Adrenal gland (tissue), 5 donors: ENCODE measurements around the gene OPCML.

Experiments used
- POLR2A ChIP-seq, 2 donors: fragments of 450-650 bp; IDR thresholded peaks; one replicate each; pipeline ENCODE4 v1.6.1; 2017; ENCODE audit warnings: antibody characterized with exemption in 2 of 2, mild to moderate bottlenecking in 2 of 2, moderate library complexity in 1 of 2
- TF ChIP-seq, protein P1 (sequence below), 6 experiments: fragments of 450-650 bp in 4 of 6; fragments of 200-600 bp in 2 of 6; sonication (generic) in 1 of 6; IDR thresholded peaks; 1 replicate in 5 of 6; 2 replicates in 1 of 6; pipeline versions ENCODE4 v1.5.1 to v1.8.0; 2016 to 2021; ENCODE audit warnings: antibody characterized with exemption in 6 of 6, mild to moderate bottlenecking in 2 of 6, moderate library complexity in 1 of 6
- donor health status: DM: no; HTN: no; CAD: no.

- TF ChIP-seq, protein P1, sequence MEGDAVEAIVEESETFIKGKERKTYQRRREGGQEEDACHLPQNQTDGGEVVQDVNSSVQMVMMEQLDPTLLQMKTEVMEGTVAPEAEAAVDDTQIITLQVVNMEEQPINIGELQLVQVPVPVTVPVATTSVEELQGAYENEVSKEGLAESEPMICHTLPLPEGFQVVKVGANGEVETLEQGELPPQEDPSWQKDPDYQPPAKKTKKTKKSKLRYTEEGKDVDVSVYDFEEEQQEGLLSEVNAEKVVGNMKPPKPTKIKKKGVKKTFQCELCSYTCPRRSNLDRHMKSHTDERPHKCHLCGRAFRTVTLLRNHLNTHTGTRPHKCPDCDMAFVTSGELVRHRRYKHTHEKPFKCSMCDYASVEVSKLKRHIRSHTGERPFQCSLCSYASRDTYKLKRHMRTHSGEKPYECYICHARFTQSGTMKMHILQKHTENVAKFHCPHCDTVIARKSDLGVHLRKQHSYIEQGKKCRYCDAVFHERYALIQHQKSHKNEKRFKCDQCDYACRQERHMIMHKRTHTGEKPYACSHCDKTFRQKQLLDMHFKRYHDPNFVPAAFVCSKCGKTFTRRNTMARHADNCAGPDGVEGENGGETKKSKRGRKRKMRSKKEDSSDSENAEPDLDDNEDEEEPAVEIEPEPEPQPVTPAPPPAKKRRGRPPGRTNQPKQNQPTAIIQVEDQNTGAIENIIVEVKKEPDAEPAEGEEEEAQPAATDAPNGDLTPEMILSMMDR (IDR thresholded peaks at IDR 0.05) = no peak
- TF ChIP-seq POLR2A (IDR thresholded peaks at IDR 0.05) = no peak
Observed at GRCh38 chr11:132421555-132421954, 1110.7 kb downstream of the OPCML start.
